SK-N-DZ (cell line): Measurements from ENCODE around the gene IFNK.

Experiments
- DNase-seq: peaks from one replicate; pipeline ENCODE4 v3.0.0-alpha.2; 2015; ENCODE audit warnings: low spot score

The IFNK gene

DNA sequence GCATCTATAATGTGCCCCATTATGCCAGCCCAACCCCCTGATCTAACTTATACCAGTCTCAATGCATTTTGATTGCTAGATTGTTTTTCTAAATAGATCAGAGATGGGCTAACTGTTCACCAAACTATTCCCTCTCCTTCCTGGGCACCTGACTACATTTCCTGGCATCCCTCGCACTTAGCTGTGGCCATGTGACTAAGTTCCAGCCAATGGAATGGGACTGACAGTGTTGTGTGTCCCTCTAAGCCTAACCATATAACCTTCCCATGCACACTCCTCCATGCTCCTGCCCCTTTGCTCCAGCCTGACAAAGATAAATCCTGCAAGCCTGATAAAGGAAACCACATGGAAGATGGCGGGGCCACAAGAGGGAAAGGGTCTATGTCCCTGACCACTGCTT is 12.3 kb upstream of the IFNK start:
- DNase-seq = no peak

DNA sequence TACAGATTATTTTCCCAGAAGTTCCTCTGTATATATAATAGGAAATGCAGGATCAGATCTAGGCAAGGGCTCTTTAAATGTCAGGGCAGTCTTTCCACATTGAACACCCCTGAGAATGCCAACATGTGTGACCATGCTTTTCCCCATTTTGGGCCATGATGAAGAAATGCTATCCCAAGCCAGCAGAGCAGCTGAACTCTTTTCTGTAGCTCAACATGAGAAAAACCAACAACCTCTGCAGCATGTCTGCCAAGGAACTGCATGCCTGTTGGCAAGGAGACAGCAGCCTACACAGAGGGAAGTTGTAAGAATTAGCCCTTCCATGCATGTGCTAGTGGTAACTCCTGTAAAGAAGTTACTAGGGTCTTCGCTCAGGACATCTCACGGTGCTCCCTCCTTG is 9.5 kb upstream of the IFNK start:
- no peak for DNase-seq

DNA sequence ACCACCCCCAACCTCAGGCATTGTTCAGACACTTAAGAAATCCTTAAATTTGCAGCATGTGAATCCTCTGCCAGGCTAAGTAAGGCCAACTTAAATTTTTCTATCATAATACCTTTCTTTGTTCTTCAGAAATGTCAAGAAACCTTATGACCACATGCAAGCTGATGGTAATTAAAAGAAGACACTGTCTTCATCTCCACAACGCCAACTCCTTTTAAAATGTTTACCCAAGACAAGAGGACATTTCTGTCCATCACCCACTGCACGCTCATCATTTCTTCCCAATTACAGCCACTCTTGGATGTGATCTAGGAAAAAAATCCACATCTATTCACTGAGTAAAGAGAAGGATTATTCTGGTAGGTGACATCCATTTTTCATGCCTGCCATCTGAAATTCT is 6.1 kb upstream of the IFNK start:
- no peak for DNase-seq

DNA sequence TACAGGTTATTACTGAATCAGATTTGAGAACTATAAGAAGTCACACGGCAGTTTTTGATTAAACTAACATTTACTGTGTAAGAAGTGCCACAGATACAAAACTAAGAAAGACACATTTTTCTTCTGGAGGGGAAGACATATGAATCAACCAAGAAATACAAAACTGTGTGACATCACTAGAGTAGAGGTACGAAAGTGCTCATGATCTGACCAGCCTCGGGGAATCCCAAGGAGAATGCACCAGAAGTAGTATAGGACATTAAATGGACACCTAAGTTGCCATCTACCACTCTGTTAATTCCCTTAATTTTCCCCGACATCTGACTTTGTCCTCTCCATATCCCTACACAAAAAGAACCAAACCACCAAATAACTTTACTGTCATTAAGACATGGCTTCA is 5.3 kb upstream of the IFNK start:
- no peak for DNase-seq

DNA sequence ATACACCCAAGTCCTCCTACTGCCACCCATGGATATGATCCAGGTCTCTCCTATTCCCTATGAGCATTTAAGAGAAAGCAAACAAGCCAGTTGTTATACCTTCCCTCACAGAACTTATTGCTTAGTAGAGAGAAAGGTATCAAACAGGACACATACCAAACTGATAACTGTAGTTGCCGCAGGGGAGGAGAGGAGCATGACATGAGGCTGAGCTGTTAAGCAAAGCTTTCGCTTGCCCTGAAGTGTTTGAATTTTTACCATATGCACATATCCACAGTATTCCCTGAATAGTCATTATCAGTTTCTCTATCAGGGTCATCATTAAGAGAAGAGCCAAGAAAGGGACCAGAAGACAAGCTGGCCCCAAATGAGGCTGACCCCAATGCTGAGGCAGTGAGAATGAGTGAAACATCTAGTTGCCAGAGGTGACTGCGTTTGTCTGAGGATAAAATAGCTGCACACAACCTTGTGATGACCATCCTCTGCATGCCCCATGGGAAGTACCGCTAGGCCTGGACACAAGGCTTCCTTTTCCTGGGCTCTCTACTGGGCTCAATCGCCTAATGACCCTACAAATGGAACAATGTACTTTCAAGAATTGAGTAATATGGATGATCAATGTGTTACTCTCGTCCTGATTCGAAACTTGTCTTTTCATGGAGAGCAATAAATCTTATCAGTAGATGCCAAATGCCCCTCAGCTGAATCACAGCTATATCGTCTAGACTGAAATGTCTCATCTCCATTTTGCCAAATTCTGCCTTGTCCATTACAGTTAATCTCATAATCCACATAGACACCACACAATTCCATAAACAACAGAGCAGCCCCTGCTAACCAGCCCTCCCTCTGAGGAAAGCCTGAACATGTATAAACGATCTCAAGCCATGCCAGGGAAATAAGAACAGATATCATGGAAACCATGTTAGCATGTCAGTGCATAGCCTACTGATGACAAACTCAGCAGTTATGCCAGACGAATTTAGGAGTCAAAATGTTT is 4.3 kb upstream of the IFNK start:
- no peak for DNase-seq

DNA sequence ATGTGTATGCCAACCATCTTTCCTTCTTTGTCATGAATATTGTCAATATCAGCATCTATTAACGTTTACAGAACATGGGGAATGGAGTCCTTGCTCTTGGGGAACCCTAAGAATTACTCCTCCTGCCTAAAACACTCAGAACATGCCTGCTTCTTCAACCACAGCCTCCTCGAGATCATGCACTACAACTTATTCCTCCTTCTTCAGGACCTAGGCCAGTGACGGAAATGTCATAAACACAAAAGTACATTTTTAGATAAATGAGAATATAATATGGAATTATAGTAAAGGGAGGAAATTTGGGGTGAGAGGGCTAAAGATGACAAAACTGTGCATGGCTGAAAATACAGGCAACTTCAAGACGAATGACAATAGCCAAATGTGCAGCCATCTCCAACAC is 3.1 kb upstream of the IFNK start:
- no peak for DNase-seq

DNA sequence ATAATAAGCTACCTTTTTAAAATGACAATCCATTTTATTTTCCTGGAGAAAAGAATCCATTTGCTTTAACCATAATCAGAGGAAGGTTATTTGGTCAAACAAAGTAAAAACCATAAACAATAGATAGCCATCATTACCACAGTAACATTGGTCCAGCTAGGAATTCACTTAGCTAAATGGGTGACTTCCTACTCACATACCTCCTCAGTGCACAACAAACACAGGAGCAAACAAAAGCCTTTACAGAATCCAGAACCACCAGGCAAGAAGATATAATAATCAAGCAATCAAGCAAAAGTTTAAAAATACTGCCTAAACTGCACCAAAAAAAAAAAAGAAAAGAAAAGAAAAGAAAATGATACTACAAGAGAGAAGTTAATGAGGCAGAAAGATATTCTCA is 949 bp upstream of the IFNK start:
- no peak for DNase-seq

DNA sequence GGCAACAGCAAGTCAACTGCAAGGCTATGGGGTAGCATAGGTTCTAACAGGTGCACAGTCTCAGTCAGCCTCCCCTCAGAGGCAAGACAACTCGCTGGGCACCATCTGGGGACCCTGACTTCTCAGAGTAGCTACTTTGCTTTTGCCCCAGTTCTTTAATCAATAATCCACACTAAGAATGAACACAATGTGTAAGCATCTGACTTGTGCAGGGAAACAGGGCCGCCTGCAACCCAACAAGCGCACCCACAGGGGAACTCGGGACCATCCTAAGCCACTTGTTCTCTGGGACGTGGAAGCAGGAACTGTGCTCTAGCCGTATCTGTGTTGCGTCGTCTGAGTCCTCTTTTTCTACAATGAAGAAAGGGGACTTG is 3.6 kb downstream of the IFNK start:
- no peak for DNase-seq

DNA sequence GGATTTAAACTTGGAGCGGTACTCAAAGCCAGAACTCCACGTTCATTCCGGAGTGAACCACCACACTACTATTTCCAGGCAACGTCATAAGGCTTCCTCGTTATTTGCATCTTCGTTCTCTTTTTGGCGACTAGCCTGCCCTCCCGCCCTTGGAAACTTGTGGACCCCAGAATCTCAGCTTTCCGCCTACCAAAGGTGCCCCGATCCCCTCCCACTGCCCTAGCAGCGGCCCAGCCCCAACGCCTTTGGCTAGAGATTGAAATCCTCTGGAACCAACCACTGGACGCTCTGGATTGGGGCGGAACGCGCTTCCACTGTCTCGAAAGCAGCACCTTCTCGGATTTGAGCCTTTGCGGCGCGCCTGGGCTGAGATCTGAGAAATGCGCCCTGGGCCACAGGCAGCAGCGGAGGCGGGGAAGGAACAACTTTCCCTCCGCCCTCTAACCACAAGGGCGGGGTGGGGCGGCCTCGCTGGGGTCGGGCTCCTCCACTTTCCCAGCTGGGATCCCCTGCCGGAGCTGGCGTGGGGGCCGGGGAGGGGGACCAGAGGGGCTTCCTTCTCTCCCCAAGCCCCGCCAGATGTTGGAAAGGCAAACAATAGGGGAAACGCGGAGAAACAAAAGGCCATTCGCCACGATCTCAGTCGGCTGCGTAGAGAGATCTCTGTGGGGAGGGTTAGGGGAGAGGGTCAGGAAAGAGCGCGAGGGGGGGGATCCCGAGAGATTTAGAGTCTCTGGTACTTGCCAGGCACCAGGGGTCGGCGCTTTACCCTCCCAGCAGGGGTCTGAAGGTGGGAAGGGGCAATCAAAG is 4.2 kb downstream of the IFNK start:
- no peak for DNase-seq

DNA sequence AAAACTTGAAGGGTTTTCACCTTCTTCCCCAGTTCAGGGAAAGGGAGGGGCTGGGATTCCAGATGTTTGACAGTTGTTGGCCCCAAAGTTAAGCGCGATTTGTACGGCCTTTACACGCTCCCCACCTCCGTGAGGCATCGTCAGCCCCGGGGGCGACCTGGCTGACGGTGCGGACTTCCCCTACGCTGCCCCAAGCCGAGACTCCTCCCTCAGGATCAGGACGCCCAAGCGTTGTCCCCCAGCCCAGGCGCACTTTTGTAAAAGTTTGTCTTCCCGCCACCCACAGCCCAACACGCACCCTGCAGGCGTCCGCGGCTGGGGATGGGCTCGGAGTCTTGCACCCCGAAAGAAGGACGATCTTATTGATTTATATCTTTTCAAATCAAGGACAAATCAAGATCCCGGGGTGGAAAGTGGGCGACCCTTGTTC is 4.8 kb downstream of the IFNK start:
- DNase-seq = no peak

DNA sequence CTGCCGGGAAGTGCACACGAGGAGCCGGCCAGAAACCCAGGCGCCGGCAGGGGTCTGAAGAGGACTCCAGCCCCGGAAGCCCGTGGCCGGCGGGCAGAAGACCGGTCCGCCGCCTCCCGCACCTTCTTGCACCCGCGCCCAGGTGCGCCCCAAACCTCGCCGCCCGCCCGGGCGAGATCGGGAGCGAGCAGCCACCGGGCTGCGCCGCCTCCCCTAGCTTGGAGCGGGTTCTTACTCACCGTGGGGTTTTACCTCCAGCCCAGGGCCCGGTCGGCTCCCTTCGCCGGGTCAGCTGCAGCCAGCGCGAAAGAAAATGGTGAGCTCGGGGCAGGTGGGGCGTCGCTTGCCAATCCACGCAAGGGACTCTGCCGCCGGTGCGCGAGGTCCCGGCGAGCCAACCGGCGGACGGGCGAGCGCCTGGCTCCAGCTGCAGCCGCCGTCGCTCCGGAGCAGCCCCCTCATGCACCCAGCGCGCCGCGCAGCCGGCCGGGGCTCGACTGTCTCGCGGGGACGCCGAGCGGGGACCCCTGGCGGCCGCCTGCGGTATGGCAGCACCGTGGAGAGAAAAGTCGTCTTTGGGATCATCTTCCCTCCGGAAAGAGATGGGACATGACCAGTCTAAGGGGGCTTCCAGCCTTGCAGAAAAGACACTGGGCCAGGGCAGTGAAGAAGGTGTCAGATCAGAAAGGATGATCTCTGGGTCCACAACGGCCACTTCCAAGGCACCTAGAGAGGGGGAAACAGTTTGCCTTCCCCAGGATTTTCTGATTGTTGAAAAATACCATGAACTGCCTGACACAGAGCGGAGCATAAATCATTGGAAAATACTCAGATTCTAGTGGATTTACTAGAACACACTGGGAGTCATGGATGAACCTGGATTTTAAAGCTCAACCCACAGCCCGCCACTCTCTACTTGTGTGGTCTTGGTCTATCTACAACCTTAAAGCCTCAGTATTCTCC is 5.5 kb downstream of the IFNK start, which contains the start of gene MOB3B:
MOB3B (minus strand) TSS at position 499 of the 963 bp plus-strand sequence. CDS start 74,264 bp downstream, outside the sequence.
- DNase-seq = no peak

DNA sequence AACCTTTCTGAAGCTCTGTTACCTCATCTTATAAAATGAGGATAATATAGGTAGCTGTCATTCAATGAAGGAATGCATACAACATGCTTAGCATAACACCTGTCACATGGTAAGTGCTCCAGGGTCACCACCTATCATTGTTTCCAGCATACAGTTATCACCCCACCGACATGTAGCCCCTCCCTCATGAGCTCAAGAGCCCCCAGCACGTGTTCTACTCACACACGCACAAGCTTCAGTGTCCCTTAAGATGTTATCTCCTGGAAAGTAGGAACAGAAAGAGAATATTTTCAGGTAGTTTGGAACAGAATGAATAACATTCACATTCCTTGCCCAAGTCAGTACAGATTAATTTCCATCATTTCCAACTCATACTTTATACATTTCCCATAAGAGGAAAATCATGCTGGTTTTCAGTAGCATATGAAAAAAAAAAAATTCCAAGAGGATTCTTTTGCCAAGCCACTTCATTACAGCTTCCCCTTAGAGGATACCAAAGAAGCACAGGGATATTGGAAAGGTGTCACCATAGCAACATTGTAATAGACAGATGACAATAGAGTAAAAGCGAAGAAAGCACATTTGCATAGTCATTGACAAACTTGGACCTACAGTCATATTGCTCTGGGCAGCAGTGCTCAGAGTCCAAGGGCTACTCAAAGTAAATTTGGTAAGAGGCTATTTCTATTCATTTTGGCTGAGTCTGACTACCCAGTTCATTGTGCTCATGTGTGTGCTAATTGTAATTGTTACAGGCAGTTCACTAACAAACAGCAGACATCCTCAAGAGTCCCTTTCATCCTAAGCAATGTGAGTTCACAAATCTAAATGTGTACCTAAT is 7.0 kb downstream of the IFNK start:
- no peak for DNase-seq

DNA sequence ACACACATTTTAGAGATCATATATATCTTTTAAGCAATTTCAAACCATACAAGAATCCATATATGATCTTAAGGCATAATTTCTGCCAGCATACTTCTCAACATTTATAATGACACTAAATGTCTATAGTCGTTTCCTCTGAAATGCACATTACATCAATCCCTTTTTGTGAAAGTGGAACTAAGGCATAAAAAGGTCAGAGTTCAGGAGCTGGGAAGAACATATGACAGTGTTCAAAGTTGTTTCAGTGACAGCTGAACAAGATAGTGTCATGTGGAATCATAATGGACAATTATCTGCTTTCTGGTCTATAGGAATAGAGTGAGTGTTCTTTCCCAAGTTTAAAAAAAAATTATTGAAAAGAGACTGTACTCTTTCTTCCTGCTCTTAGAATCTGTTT is 8.0 kb downstream of the IFNK start:
- DNase-seq = no peak

DNA sequence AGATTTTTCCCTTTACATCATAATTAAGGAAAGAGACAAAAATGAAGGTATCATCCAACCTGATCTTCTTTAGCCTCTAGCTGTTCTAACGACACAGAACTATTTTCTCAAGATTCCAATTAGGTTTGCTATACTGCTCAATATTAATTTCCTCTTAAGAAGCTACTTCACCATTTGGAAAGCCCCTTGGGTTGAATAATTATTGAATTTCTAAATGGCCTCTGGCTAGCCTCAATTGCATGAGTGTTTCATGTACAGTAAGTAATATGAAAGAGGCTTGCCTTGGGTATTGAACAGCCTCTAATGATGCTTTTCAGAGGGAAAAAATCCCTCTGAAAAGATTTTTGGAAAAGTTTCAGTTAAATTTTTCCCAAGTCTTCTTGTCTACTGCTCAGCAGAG is 9.2 kb downstream of the IFNK start:
- no peak for DNase-seq

DNA sequence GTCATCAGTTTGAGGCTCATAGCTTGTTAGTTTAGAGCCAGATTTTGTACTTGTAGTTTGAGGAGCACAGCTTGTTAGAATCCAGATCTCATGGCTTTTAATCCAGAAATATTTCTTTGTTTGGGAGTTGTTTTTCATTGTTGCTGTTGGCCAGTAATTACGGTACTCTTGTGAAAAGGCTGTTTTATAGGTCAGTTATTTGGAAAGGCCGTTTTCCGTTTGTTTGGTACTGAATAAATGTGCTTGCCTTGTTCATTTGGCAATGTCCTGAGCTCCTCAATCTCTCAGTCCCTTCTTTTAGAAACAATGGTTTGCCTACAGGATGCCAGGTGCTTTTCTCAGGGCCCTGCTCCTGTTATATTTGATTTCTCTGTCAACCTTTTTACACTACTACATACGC is 10.0 kb downstream of the IFNK start:
- DNase-seq = no peak

DNA sequence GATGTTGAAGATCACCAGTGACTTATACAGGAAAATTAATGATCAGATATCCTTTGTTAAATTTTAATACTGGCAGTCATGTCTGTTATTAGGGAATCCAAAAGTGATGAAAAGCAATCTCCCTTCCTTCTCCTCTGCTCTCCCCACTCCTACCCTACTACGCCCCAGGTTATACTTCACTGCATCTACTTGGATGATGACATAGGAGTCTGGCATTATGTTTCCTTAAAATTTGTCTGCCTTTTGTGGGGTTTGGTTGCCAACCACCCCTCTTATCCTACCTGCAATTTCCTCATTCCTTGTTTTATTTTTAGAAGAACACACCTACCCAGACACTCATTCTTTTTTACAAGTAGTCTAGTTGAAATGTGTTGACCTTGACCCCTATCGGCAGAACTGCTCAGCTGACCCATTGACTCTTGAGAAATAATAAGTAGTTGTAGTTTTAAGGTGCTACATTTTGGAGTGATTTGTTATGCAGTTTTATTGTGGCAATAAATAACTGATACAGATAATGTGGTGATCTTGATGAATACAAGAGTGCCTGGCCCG is 10.6 kb downstream of the IFNK start:
- DNase-seq = no peak

DNA sequence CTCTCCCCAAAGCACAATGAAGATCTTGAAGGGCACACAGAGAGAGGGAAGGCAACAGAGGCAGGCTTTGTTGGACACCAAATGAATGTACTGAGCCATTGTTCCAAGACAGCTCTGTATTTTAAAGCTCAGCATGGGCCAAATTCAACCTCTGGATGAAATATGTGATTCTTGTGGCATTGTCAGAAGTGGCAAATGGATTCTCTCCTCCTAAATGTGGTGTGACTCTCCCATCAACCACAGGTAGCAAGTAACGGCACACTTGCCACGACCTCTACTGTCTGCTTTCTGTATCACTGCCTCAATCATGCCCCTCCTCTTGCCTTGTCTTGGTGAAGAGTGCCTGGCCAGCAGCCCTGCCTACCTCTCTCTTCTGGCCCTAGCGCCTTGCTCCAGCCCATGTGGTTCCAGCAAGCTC is 11.6 kb downstream of the IFNK start:
- no peak for DNase-seq

DNA sequence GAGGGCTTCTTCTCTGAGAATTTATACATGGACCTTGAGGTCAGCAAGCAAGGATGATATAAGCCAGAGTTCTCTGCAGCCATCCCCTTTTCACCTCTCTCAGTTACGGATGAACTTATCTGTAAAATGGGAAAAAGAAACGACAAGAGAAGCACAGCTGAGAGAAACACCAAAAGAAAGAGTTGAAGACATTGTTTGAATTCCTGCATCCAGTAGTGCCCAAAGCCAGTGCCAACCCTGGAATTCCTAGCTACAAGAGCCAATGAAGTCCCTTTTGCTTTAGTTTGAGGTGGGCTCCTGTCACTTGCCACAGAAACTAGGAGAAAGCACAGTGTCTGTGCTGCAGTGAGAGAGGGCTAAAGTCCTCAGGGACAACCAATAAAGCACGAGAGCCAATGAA is 12.1 kb downstream of the IFNK start:
- no peak for DNase-seq

DNA sequence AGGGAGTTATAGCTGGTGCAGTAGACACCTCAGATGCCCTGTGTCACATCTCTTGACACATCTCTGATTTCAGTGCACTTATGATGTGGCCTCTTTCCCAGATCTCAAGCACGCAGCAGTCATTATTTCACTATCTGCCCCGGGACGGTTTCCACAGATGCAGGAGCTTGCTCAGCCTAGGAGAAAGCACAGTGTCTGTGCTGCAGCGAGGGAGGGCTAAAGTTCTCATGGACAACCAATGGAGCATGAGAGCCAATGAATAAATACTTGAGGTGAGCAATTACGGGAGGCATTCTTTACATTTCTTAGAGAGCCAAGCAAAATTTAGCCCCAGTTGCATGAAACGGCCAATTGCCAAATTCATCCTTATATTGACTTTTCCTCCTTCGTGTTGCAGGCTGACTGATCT is 12.9 kb downstream of the IFNK start:
- DNase-seq = no peak

DNA sequence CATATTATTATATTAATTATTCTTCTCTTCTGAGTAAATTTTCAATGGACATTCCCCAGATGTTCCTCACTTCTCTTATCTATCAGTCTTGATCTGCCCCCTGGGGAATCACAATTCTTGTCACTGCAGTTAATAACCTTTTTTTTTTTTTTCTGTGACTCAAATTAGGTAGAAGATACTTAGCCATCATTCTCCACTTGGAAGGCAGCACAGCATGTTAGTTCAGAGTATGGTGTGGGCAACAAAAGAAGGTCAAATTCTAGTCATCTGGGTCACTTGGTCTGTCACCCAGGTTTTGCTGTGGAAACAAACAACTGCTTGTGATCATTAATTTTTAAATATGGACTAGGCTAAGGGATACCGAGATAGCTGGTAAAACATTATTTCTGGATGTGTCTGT is 13.7 kb downstream of the IFNK start:
- DNase-seq = no peak
